Fibroblast of peridontal ligament (primary cell): ENCODE results near the gene HSPA12B.
A peak's percentile ranks its signal among the peaks of the same experiment; 100 is the strongest.

Experiments used
- DNase-seq: peaks from one replicate; pipeline ENCODE4 v3.0.0-alpha.2; 2010; ENCODE audit errors: extremely low read depth

Gene HSPA12B

GRCh38 chr20:3766422-3767109 is 34.1 kb downstream of the HSPA12B start:
- no peak for DNase-seq

GRCh38 chr20:3767110-3767426 is 34.6 kb downstream of the HSPA12B start:
- DNase-seq, result no peak

- DNase-seq, result peak; percentile 96
Observed at GRCh38 chr20:3767427-3768341, 35.2 kb downstream of the HSPA12B start, which contains the start of gene ADISSP. TSS of gene ADISSP (minus strand) at chr20:3767753. CDS start at chr20:3760100, 7,653 bp downstream.

- peak; percentile 62 for DNase-seq
Observed at GRCh38 chr20:3768342-3769130, 36.1 kb downstream of the HSPA12B start.

- DNase-seq, result no peak
Observed at GRCh38 chr20:3771552-3772058, 39.1 kb downstream of the HSPA12B start.

- DNase-seq, result no peak
Observed at GRCh38 chr20:3775457-3776108, 43.1 kb downstream of the HSPA12B start.

GRCh38 chr20:3777381-3777715 is 44.9 kb downstream of the HSPA12B start:
- DNase-seq, result no peak

- DNase-seq, result no peak
Observed at GRCh38 chr20:3777716-3778629, 45.5 kb downstream of the HSPA12B start.

GRCh38 chr20:3778976-3779375 is 46.5 kb downstream of the HSPA12B start:
- no peak for DNase-seq

- DNase-seq, result peak; percentile 95
Observed at GRCh38 chr20:3781153-3781910, 48.8 kb downstream of the HSPA12B start, which contains the start of gene SPEF1. TSS of gene SPEF1 (minus strand) at chr20:3781448. CDS start at chr20:3781287, 161 bp downstream.

GRCh38 chr20:3782597-3782996 is 50.1 kb downstream of the HSPA12B start:
- no peak for DNase-seq

- no peak for DNase-seq
Observed at GRCh38 chr20:3783068-3783489, 50.6 kb downstream of the HSPA12B start.

- DNase-seq, result no peak
Observed at GRCh38 chr20:3783511-3784195, 51.2 kb downstream of the HSPA12B start.

GRCh38 chr20:3784216-3784853 is 51.9 kb downstream of the HSPA12B start:
- no peak for DNase-seq

GRCh38 chr20:3784863-3785239 is 52.4 kb downstream of the HSPA12B start:
- no peak for DNase-seq

GRCh38 chr20:3785240-3786125 is 53.0 kb downstream of the HSPA12B start:
- DNase-seq, result no peak

- DNase-seq, result peak; percentile 52
Observed at GRCh38 chr20:3786126-3786484, 53.6 kb downstream of the HSPA12B start.
